C1 segment of cervical spinal cord (tissue), 14 donors: Measurements from ENCODE around the gene CCDC137.
A peak's percentile ranks its signal among the peaks of the same experiment; 100 is the strongest.

Source experiments
- DNase-seq, 14 donors: peaks; one replicate each; lab custom pipeline; 2025; lab: John Stamatoyannopoulos, UW

CCDC137 gene

GRCh38 chr17:81650951-81651350 is 15.6 kb upstream of the CCDC137 start:
- DNase-seq: no peak

- DNase-seq: no peak
Measured at GRCh38 chr17:81651692-81652091, 14.8 kb upstream of the CCDC137 start.

GRCh38 chr17:81652906-81653771 is 13.4 kb upstream of the CCDC137 start:
- DNase-seq: no peak

GRCh38 chr17:81655378-81656117 is 11.0 kb upstream of the CCDC137 start:
- no peak for DNase-seq

GRCh38 chr17:81656118-81656743 is 10.3 kb upstream of the CCDC137 start, which contains the start of gene PDE6G:
Gene PDE6G, minus strand, starts transcription at chr17:81656542. Its CDS starts 3,237 bp downstream, at chr17:81653305.
- no peak for DNase-seq

- no peak for DNase-seq
Measured at GRCh38 chr17:81656835-81657234, 9.7 kb upstream of the CCDC137 start.

GRCh38 chr17:81659038-81659437 is 7.5 kb upstream of the CCDC137 start:
- no peak for DNase-seq

- no peak for DNase-seq
Measured at GRCh38 chr17:81660441-81660840, 6.1 kb upstream of the CCDC137 start.

- DNase-seq: no peak
Measured at GRCh38 chr17:81662002-81662401, 4.5 kb upstream of the CCDC137 start.

- peak in 1 of 14 donors; percentile 11 for DNase-seq
Measured at GRCh38 chr17:81664051-81664470, 2.5 kb upstream of the CCDC137 start.

GRCh38 chr17:81665205-81666091 is 1.1 kb upstream of the CCDC137 start:
- DNase-seq: peak in 1 of 14 donors; percentile 33

GRCh38 chr17:81666092-81666341 is 520 bp upstream of the CCDC137 start:
- no peak for DNase-seq

GRCh38 chr17:81667754-81668153 is 1.2 kb downstream of the CCDC137 start:
- no peak for DNase-seq

- no peak for DNase-seq
Measured at GRCh38 chr17:81672504-81672903, 6.0 kb downstream of the CCDC137 start.

- DNase-seq: no peak
Measured at GRCh38 chr17:81672954-81673353, 6.4 kb downstream of the CCDC137 start.

- DNase-seq: no peak
Measured at GRCh38 chr17:81673561-81674258, 7.2 kb downstream of the CCDC137 start.

- DNase-seq: peak in 2 of 14 donors; percentile 5 to 56
Measured at GRCh38 chr17:81675515-81676221, 9.1 kb downstream of the CCDC137 start.

GRCh38 chr17:81676906-81677305 is 10.4 kb downstream of the CCDC137 start:
- peak in 3 of 14 donors; percentile 2 to 23 (median 18) for DNase-seq

- no peak for DNase-seq
Measured at GRCh38 chr17:81680150-81680549, 13.6 kb downstream of the CCDC137 start.

- no peak for DNase-seq
Measured at GRCh38 chr17:81681672-81682071, 15.1 kb downstream of the CCDC137 start.
